Calu3 (cell line): ENCODE results near the gene TCIRG1. TPM values are rescaled to one million over a fixed set of nuclear protein-coding genes. Genes with fewer than 3 reads are reported as not detected.

Source experiments
- BruUV-seq: library from RNA; stranded (reverse); fragments of 400-500 nt; replicated peaks from 2 replicates; lab custom pipeline; 2021; lab: Mats Ljungman, UMichigan
- CTCF ChIA-PET: fragments of 300-600 bp; sonication (Branson Sonifier 250); formaldehyde crosslinking; loops from one replicate; lab custom pipeline; 2022; ENCODE audit warnings: antibody characterized with exemption; lab: Charles Lee
- DNase-seq: peaks from one replicate; pipeline ENCODE4 v3.0.0; 2022
- H3K27ac Mint-ChIP-seq: one replicate; pipeline ENCODE4 v1.8.0; 2022; ENCODE audit warnings: mixed read lengths; ENCODE audit not compliant: unreplicated experiment
- H3K27me3 Mint-ChIP-seq: one replicate; pipeline ENCODE4 v1.8.0; 2022; ENCODE audit warnings: mixed read lengths; ENCODE audit not compliant: unreplicated experiment
- H3K36me3 Mint-ChIP-seq: one replicate; pipeline ENCODE4 v1.8.0; 2022; ENCODE audit warnings: mild to moderate bottlenecking, moderate library complexity, mixed read lengths; ENCODE audit not compliant: insufficient read depth, unreplicated experiment
- H3K4me1 Mint-ChIP-seq: one replicate; pipeline ENCODE4 v1.8.0; 2022; ENCODE audit warnings: mild to moderate bottlenecking, low read depth, mixed read lengths; ENCODE audit not compliant: unreplicated experiment
- H3K4me3 Mint-ChIP-seq: one replicate; pipeline ENCODE4 v1.8.0; 2022; ENCODE audit warnings: mild to moderate bottlenecking, low read depth, moderate library complexity, mixed read lengths; ENCODE audit not compliant: unreplicated experiment
- H3K9me3 Mint-ChIP-seq: one replicate; pipeline ENCODE4 v1.8.0; 2022; ENCODE audit warnings: low read depth, mixed read lengths; ENCODE audit not compliant: unreplicated experiment
- intact Hi-C: fragments of 100-400 bp; cut with micrococcal nuclease; formaldehyde crosslinking; loops from one replicate; pipeline ENCODE4 v1.10.0; 2022; ENCODE audit not compliant: unreplicated experiment
- total RNA-seq: library from RNA; stranded (reverse); gene quantifications from 2 replicates; pipeline ENCODE4 v1.2.3, GENCODE V29; 2022
- TF ChIP-seq, protein P1 (sequence below): fragments of 200-600 bp; IDR thresholded peaks from one replicate; pipeline ENCODE4 v1.8.0; 2022; ENCODE audit warnings: antibody characterized with exemption; ENCODE audit not compliant: unreplicated experiment

Gene TCIRG1
- total RNA-seq, 1 experiment from 2014 or later: 49.7 TPM

DNA sequence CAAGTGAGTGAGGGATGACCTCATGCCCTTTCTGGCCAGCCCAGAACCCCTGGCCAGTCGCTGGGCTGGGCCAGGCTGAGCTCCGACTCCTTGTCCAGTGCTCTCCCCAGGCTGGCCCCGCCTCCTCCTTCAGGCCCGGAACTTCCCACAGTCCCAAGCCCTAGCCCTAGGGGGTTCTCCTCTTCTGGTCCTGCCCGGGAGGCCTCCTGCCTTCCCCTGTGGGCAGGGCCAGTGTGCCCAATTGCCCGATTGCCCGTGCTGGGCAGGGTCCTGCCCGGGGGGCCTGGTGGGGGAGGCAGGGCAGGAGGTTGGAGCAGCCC lies 4.2 kb downstream of the TCIRG1 start:
- no TSS peak for BruUV-seq
- Mint-ChIP-seq H3K36me3 (peaks cover 16% of the 10 kb centered on the region), H3K4me1 (peaks cover 10% of the 10 kb centered on the region), H3K4me3 (no peak overlapping the region), H3K27ac (no peak overlapping the region), H3K9me3 (no peaks in the 10 kb centered on the region), H3K27me3 (no peaks in the 10 kb centered on the region)
- intact Hi-C loops: no loop called here
- CTCF ChIA-PET: no interaction called here
- no peak for DNase-seq
- TF ChIP-seq, protein P1, sequence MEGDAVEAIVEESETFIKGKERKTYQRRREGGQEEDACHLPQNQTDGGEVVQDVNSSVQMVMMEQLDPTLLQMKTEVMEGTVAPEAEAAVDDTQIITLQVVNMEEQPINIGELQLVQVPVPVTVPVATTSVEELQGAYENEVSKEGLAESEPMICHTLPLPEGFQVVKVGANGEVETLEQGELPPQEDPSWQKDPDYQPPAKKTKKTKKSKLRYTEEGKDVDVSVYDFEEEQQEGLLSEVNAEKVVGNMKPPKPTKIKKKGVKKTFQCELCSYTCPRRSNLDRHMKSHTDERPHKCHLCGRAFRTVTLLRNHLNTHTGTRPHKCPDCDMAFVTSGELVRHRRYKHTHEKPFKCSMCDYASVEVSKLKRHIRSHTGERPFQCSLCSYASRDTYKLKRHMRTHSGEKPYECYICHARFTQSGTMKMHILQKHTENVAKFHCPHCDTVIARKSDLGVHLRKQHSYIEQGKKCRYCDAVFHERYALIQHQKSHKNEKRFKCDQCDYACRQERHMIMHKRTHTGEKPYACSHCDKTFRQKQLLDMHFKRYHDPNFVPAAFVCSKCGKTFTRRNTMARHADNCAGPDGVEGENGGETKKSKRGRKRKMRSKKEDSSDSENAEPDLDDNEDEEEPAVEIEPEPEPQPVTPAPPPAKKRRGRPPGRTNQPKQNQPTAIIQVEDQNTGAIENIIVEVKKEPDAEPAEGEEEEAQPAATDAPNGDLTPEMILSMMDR: no peak

DNA sequence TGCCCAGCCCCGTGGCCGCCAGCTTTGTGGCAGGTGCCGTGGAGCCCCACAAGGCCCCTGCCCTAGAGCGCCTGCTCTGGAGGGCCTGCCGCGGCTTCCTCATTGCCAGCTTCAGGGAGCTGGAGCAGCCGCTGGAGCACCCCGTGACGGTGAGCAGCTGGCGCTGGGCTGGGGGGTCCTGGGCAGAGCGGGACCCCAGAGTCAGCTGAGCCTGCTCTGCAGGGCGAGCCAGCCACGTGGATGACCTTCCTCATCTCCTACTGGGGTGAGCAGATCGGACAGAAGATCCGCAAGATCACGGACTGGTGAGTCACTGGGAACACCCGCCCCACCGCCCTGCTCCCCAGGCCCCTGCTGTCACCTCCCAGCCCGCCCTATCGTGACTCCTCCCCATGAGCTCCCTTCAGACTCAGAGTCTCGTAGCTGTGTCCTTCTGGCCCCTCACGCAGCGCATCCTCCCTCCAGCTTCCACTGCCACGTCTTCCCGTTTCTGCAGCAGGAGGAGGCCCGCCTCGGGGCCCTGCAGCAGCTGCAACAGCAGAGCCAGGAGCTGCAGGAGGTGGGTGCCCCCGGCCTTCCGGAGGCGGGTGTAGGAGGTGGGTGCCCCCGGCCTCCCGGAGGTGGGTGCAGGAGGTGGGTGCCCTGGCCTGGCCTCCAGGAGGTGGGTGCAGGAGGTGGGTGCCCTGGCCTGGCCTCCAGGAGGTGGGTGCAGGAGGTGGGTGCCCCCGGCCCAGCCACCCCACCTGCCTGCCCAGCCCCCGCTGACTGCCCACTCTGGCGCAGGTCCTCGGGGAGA lies 4.7 kb downstream of the TCIRG1 start:
- Mint-ChIP-seq H3K4me1 (peaks cover 10% of the 10 kb centered on the region), H3K9me3 (no peaks in the 10 kb centered on the region), H3K36me3 (peaks cover 12% of the 10 kb centered on the region), H3K27ac (no peak overlapping the region), H3K27me3 (no peaks in the 10 kb centered on the region), H3K4me3 (no peak overlapping the region)
- CTCF ChIA-PET: no interaction called here
- no peak for DNase-seq
- TF ChIP-seq, protein P1: no peak
- intact Hi-C loops: no loop called here
- no TSS peak for BruUV-seq

DNA sequence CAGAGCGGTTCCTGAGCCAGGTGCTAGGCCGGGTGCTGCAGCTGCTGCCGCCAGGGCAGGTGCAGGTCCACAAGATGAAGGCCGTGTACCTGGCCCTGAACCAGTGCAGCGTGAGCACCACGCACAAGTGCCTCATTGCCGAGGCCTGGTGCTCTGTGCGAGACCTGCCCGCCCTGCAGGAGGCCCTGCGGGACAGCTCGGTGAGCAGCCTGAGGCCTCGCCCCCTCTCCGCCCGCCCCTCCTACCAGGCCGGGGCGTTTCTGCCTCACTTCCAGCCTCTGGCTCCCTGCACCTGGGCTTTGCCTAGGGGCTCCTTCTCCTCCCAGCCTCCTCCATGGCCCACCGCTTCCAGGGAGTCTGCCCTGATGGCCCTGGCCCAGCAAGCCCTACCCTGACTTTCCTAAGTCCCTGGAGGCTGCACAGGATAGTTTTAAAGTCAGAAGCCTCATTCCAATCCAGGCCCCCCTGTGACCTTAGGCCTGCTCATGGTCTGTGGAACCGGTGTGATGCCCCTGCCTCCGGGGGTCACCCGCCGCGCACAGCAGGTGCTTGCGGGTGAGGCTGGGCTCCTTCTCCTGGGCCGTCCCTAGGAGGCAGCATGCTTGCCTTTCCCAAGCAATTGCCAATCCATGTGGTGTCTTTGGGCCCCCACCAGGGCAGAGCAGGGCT lies 5.5 kb downstream of the TCIRG1 start:
- no peak overlapping the region for H3K27ac Mint-ChIP-seq
- CTCF ChIA-PET: no interaction called here

DNA sequence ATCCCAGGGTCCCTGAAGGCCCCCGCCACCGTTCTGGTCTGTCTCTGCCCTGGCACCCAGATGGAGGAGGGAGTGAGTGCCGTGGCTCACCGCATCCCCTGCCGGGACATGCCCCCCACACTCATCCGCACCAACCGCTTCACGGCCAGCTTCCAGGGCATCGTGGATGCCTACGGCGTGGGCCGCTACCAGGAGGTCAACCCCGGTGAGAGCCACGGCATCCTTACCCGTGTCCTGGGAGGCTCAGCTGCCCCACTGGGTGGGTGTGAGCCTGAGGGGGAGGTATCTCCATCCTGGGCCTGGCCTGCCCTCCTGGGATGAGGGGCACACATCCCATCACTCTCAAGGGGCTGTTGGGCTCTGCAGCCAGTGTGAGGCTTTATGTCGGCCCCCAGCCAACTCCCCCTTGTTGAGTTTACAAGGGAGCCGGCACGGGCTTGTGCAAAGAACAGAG lies 6.1 kb downstream of the TCIRG1 start:
- CTCF ChIA-PET: no interaction called here
- no peaks in the 10 kb centered on the region for H3K9me3 Mint-ChIP-seq
- H3K27ac Mint-ChIP-seq: no peak overlapping the region
- no peak for DNase-seq
- no peak overlapping the region for H3K4me3 Mint-ChIP-seq
- H3K27me3 Mint-ChIP-seq: no peaks in the 10 kb centered on the region
- BruUV-seq: no TSS peak
- H3K36me3 Mint-ChIP-seq: peaks cover 12% of the 10 kb centered on the region
- peaks cover 8% of the 10 kb centered on the region for H3K4me1 Mint-ChIP-seq
- TF ChIP-seq, protein P1: no peak
- intact Hi-C loops: no loop called here

More for the DNA sequence above, 5.5 kb downstream of the TCIRG1 start:
- Mint-ChIP-seq H3K9me3 (no peaks in the 10 kb centered on the region), H3K4me1 (peaks cover 10% of the 10 kb centered on the region), H3K4me3 (no peak overlapping the region), H3K36me3 (peaks cover 8% of the 10 kb centered on the region), H3K27me3 (no peaks in the 10 kb centered on the region)
- DNase-seq: no peak
- intact Hi-C loops: no loop called here
- TF ChIP-seq, protein P1: no peak
- no TSS peak for BruUV-seq
